ENCODE results near the gene ENOX1.

Gene ENOX1

GRCh38 chr13:43666403-43666802, 120.4 kb downstream of the ENOX1 start:
- Histone ChIP-seq H3K9ac (ENCODE audit: low read length) (no peak overlapping the region), H3K79me2 (ENCODE audit: insufficient read depth, low read length) (no peaks in the 10 kb centered on the region), H3K27ac (ENCODE audit: low read depth, low read length, poor library complexity, severe bottlenecking) (no peak overlapping the region), H3K4me3 (ENCODE audit: low read depth, low read length, poor library complexity, severe bottlenecking) (no peak overlapping the region), H3K4me2 (ENCODE audit: low read length) (no peak overlapping the region), H3K27me3 (ENCODE audit: insufficient read depth, low read length) (no peaks in the 10 kb centered on the region), H3K9me2 (ENCODE audit: low read depth, low read length) (no peaks in the 10 kb centered on the region), H3K9me3 (ENCODE audit: low read length) (no peaks in the 10 kb centered on the region), H4K20me1 (ENCODE audit: insufficient read depth, low read length) (no peaks in the 10 kb centered on the region), H2AFZ (ENCODE audit: low read length) (no peak overlapping the region), H3F3A (ENCODE audit: insufficient read depth, low read length) (no peaks in the 10 kb centered on the region), H3K4me1 (ENCODE audit: insufficient read depth, low read length, severe bottlenecking) (no peaks in the 10 kb centered on the region), H3K36me3 (ENCODE audit: insufficient read depth, low read length) (no peaks in the 10 kb centered on the region)
- no peak for TF ChIP-seq CTCF (IDR thresholded peaks at IDR 0.05; ENCODE audit: low read length)
- no peak for TF ChIP-seq EZH2 (IDR thresholded peaks at IDR 0.05; ENCODE audit: borderline replicate concordance, low read length)

DNA sequence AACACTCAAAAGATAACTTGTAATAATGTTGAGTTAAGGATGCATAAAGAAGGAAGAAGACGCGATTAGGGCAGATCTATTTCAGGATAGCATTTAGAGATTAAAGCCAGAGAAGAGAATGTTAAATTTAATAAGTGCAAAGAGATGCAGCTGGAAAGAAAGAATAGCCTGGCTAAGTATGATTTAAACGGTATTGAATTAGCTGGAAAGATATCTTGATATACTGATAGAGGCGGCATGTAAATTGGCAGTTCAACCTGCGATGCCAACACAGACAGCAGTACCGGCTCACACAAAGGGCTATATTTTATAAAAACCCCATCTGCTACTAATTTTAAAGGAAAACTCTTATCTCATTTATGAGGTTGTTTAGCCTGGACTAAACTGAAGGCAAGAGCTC, 121.4 kb downstream of the ENOX1 start:
- no peaks in the 10 kb centered on the region for H3K36me3 ChIP-seq (ENCODE audit: insufficient read depth, low read length)
- no peak overlapping the region for H2AFZ ChIP-seq (ENCODE audit: low read length)
- no peaks in the 10 kb centered on the region for H3K4me1 ChIP-seq (ENCODE audit: insufficient read depth, low read length, severe bottlenecking)
- no peaks in the 10 kb centered on the region for H3K79me2 ChIP-seq (ENCODE audit: insufficient read depth, low read length)
- H3K9me3 ChIP-seq (ENCODE audit: low read length) = no peaks in the 10 kb centered on the region
- no peaks in the 10 kb centered on the region for H4K20me1 ChIP-seq (ENCODE audit: insufficient read depth, low read length)
- H3K27ac ChIP-seq (ENCODE audit: low read depth, low read length, poor library complexity, severe bottlenecking) = no peak overlapping the region
- no peaks in the 10 kb centered on the region for H3K9me2 ChIP-seq (ENCODE audit: low read depth, low read length)
- no peaks in the 10 kb centered on the region for H3F3A ChIP-seq (ENCODE audit: insufficient read depth, low read length)
- no peak for TF ChIP-seq EZH2 (IDR thresholded peaks at IDR 0.05; ENCODE audit: borderline replicate concordance, low read length)
- no peak for TF ChIP-seq CTCF (IDR thresholded peaks at IDR 0.05; ENCODE audit: low read length)
- no peak overlapping the region for H3K4me2 ChIP-seq (ENCODE audit: low read length)
- H3K9ac ChIP-seq (ENCODE audit: low read length) = no peak overlapping the region
- H3K4me3 ChIP-seq (ENCODE audit: low read depth, low read length, poor library complexity, severe bottlenecking) = no peak overlapping the region
- H3K27me3 ChIP-seq (ENCODE audit: insufficient read depth, low read length) = no peaks in the 10 kb centered on the region

DNA sequence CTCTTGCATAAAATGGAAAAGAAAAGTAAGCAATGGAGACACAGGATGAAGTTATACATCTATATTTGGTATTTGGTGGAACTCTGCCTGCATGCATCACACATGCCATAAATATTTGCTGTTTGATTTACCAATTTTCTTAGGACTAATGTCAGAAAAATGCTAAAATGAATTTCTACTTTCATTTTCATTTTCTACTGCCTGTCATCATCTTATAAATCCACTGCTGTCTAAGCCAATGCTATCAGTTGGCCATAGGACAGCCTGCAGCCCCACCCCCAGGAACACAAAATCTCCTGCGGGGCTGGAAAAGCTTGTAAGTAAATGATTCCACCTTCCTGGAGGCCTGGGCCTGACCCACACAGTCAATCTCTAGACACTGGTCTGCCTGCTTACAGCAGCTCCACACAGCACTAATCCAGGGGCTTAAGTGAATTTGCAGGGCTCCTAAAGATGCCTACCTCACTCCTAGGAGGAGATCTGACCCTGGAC, 122.0 kb downstream of the ENOX1 start:
- Histone ChIP-seq H2AFZ (ENCODE audit: low read length) (no peak overlapping the region), H3K27ac (ENCODE audit: low read depth, low read length, poor library complexity, severe bottlenecking) (no peak overlapping the region), H3K27me3 (ENCODE audit: insufficient read depth, low read length) (no peaks in the 10 kb centered on the region), H3K4me2 (ENCODE audit: low read length) (no peak overlapping the region), H3K9me3 (ENCODE audit: low read length) (no peaks in the 10 kb centered on the region), H3K4me3 (ENCODE audit: low read depth, low read length, poor library complexity, severe bottlenecking) (no peak overlapping the region), H3F3A (ENCODE audit: insufficient read depth, low read length) (no peaks in the 10 kb centered on the region), H3K9ac (ENCODE audit: low read length) (no peak overlapping the region), H3K36me3 (ENCODE audit: insufficient read depth, low read length) (no peaks in the 10 kb centered on the region), H4K20me1 (ENCODE audit: insufficient read depth, low read length) (no peaks in the 10 kb centered on the region), H3K4me1 (ENCODE audit: insufficient read depth, low read length, severe bottlenecking) (no peaks in the 10 kb centered on the region), H3K79me2 (ENCODE audit: insufficient read depth, low read length) (no peaks in the 10 kb centered on the region), H3K9me2 (ENCODE audit: low read depth, low read length) (no peaks in the 10 kb centered on the region)
- TF ChIP-seq CTCF (IDR thresholded peaks at IDR 0.05; ENCODE audit: low read length) (no peak), EZH2 (IDR thresholded peaks at IDR 0.05; ENCODE audit: borderline replicate concordance, low read length) (no peak)

Data from OCI-LY1 (cell line).